ENCODE results near the gene ZBTB46.
"Not testable (repeated sequence)": the region's sequence is repeated elsewhere in the genome, so short reads cannot be mapped to it uniquely, and the experiment has no call there.

The ZBTB46 gene

DNA sequence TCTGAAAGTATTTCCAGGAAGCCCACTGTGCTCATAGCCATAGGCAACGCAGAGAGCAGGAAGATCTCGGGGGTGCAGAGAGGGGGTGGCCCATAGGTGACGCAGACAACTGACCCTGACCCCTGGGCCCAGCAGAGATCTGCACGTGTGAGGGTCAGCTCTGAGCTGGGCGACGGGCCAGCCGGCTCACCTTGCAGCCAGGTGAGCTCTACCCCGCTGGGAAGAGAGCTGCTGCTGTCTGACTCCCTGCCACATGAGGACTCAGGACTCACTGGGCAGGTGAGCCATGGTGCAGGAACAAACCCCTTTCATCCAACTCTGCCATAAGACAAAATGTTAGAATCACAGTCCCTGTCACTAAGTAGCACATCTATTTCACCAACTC lies 19.6 kb downstream of the ZBTB46 start:
- no peak for DNase-seq

DNA sequence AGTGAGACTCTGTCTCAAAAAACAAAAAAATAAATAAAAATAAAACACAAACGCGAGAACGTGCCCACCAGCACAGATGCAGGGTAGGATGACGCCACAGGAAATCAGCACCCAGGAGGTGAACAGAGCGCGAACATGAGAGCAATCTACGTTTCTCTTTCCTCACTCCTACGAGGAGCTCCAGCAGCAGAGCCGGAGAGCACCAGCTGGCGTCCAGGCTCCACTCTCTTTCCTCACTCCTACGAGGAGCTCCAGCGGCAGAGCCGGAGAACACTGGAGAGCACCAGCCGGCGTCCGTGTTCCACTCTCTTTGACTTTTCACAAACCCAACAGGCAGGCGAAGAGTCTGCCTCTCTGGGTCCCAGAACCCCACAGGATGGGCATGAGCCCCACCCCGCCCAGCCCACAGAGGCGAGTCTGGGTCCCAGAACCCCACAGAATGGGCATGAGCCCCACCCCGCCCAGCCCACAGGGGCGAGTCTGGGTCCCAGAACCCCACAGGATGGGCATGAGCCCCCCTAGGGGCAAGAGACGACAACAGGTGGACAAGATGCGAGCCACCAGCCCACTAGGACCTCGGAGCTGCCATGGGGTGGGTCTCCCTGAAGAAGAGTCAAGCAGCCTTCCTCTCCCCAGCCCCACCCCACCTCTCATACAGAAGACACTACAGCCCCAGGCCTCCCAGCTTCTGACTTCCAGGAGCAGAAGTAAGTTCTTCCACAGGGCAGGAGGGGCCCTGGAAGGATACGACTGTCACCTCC lies 20.2 kb downstream of the ZBTB46 start:
- no peak for DNase-seq

DNA sequence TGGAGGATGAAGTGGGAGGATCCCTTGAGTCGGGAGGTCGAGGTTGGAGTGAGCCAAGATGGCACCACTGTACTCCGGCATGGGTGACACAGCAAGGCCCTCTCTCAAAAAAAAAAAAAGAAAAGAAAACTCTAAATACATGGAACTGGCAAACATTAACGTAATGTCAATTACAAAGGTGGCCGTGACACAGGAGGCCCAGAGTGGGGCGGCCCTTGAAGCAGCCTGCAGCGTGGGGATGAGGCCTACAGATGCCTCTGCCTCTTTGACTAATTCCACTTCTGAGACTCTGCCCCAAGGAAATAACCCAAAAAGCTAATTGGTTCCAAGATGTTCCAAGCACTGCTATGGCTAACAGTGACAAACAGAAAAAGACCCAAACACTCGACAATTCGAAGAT lies 21.2 kb downstream of the ZBTB46 start:
- DNase-seq, result no peak

DNA sequence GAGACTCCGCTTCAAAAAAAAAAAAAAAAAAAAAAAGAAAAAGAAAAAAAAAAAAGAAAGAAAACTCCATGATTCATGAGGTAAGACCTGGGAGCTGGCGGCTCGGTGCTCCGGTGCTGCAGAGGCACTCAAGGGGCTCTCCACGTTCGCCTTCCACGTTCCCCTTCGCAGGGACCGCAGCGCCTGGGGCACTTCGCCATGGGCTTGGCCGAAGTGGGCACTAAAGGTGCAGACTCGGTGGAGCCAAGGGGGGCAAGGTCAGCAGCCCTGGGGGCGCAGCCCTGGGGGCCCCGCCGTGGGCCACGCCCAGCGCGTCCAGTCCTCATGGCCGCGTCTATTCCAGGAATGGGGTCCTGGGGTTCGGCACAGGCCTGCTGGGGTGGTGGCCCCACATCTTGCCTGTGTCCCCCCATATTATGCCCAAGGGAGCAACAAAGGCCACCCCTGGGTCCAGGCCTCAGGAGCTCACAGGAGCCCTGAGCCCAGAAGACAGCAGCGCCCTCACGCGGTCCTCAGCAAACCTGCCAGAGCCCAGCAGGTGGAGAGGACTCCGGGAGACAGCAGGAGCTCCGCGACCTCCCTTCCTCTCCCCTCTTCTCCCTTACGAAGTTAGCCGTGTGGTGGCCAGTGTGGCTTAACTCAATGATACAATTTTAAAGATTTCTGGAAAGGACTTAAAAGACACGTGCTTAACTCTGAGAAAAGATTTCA lies 21.9 kb downstream of the ZBTB46 start:
- DNase-seq, result no peak

DNA sequence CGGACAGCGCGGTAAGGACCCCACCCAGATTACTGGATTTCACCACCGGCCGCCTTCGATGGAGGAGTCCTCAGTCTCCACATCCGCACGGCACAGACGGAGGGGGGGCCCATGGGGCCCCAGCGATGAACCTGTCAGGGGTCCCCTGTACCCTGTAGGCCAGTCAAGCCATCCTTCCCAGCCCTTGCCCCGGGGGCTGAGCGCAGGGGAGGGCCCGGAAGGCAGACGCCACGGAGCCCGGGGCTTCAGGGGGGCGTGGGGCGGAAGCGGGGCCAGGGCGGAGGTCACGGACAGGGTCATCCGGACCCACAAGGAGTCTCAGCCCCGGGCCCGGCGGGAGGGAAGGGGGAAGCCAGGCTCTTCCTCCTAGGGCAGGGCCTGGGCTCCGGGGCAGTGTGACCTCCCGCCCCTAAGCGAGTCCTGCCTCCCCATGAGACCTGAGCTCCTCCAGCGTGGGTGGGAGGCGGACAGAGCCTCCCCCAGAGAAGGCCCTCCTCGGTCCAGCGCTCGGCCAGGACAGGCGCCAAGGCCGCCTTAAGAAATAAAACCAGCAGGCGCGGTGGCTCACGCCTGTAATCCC lies 22.8 kb downstream of the ZBTB46 start:
- DNase-seq, result no peak

DNA sequence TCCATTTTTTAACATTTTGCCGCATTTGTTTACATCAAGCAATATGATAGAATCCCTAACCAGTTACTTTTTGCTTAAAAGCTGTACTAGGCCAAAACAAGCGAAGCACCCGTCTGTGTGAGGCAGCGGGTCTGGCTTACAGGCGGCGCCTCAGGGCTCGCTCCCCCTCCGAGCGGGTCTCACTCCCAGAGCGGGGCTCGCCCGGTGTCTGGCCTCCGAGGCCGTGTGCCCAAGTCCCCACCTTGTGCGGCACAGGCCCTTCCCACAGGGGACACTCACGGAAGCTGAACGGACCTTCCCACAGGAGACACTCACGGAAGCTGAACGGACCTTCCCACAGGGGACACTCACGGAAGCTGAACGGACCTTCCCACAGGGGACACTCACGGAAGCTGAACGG lies 23.4 kb downstream of the ZBTB46 start:
- no peak for DNase-seq

DNA sequence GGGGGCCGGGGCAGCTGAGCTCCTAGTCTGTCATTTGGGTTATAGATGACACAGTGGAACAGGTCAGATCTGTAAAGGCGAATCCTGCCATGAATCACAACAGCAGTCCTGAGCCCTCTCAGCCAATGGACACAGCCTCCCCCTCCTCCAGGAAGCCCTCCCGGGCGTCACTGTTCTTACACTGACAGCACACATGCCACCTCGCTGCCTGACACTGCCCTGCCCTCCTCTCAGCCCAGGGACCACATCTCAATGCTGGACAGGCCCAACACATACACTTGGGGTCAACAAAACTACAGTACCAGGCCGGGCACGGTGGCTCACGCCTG lies 26.8 kb downstream of the ZBTB46 start:
- no peak for DNase-seq

DNA sequence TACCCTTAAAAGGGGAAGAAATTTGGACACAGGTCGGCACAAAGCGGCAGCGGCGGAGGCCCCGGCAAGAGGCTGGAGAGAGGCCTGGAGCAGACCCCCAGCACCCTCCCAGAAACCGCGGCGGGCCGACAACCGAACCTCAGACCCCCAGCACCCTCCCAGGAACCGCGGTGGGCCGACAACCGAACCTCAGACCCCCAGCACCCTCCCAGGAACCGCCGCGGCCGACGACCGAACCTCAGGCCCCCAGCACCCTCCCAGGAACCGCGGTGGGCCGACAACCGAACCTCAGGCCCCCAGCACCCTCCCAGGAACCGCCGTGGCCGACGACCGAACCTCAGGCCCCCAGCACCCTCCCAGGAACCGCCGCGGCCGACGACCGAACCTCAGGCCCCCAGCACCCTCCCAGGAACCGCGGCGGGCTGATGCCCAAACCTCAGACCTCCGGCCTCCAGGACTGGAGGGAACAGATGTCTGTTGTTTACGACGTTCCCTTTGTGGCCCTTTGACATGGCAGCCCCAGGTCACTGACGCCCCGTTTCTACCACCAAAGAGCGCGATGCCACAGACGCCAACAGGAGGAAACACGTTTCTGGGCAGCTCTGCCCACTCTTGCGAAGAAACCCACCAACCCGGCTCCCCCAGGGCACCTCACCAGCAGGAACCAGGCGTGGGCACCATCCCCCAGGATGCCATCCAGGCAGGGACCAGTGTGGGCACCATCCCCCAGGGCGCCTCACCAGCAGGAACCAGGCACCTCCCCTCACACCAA lies 28.4 kb downstream of the ZBTB46 start:
- DNase-seq, result no peak

DNA sequence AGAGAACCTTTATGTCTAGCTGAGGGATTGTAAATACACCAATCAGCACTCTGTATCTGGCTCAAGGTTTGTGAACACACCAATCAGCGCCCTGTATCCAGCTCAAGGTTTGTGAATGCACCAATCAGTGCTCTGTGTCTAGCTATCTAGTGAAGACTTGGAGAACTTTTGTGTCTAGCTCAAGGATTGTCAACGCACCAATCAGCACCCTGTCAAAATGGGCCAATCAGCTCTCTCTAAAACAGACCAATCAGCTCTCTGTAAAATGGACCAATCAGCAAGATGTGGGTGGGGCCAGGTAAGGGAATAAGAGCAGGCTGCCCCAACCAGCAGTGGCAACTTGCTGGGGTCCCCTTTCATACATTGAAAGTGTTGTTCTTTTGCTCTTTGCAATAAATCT lies 29.9 kb downstream of the ZBTB46 start:
- DNase-seq, result not testable (repeated sequence)

DNA sequence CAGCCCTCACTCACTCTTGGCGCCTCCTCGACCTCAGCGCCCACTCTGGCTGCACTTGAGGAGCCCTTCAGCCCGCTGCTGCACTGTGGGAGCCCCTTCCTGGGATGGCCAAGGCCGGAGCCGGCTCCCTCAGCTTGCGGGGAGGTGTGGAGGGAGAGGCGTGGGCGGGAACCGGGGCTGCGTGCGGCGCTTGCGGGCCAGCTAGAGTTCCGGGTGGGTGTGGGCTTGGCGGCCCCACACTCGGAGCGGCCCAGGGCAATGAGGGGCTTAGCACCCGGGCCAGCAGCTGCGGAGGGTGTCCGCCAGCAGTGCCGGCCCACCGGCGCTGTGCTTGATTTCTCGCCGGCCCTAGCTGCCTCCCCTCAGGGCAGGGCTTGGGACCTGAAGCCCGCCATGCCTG lies 30.7 kb downstream of the ZBTB46 start:
- not testable (repeated sequence) for DNase-seq

DNA sequence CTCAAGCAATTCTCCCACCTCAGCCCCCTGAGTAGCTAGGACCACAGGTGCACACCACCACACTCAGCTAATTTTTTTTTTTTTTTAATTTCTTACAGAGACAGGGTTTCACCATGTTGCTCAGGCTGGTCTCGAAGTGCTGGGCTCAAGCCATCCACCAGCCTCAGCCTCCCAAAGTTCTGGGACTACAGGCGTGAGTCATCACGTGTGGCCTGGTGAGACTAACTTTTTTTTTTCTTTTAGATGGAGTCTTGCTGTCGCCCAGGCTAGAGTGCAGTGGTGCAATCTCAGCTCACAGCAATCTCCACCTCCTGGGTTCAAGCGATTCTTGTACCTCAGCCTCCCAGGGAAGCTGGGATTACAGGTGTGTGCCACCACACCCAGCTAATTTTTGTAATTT lies 31.9 kb downstream of the ZBTB46 start:
- not testable (repeated sequence) for DNase-seq

DNA sequence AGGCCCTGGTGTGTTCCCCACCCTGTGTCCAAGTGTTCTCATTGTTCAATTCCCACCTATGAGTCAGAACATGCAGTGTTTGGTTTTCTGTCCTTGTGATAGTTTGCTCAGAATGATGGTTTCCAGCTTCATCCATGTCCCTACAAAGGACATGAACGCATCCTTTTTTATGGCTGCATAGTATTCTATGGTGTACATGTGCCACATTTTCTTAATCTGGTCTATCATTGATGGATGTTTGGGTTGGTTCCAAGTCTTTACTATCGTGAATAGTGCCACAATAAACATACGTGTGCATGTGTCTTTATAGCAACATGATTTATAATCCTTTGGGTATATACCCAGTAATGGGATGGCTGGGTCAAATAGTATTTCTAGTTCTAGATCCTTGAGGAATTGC lies 33.9 kb downstream of the ZBTB46 start:
- DNase-seq, result not testable (repeated sequence)

DNA sequence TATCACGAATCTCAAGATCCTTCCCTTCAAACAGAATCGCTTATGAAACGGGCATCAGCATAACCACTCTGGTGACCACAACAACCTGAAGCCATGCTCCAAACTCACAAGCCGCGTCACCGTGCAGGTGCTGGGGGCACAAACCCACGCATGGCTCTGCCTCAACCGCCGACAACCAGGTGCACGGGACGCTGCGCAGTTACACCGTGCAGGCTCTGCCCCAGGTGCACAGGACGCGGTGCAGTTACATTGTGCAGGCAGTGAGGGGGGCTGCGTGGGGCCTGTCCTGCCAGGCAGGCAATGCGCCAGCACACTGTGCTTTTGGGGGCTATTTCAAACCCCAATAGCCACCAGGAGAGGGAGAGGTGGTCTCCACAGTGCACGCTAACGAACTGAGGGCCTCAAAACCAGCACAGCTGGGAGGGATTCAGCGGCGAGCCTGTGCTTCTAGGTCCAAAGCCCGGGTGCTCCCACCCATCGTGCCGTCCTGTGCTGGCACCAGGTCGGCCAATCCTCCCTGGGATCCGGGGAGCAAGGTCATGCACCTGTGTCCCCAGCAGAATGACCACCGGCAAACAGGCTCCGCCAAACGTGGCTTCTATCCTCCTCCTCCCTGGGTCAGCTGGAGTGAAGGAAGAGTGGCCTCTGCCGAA lies 35.8 kb downstream of the ZBTB46 start:
- no peak for DNase-seq

DNA sequence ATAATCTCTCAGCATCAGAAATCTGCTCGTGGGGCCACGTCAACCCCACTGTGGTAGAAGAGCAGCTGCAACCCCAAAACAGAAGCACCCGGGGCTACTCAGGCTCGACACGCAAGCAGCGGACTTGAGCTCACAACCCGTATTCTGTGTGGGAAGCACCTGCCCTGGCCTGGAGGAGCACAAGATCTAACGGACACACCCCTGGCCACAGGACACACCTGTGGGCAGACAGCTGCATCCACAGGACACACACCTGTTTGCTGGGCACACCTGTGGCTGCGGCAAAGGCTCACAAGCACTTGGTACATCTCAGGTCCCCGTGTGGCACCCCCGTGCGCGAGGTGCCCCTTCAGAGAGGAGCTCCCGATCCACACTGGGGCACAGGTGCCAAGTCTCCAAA lies 36.5 kb downstream of the ZBTB46 start:
- DNase-seq, result no peak

DNA sequence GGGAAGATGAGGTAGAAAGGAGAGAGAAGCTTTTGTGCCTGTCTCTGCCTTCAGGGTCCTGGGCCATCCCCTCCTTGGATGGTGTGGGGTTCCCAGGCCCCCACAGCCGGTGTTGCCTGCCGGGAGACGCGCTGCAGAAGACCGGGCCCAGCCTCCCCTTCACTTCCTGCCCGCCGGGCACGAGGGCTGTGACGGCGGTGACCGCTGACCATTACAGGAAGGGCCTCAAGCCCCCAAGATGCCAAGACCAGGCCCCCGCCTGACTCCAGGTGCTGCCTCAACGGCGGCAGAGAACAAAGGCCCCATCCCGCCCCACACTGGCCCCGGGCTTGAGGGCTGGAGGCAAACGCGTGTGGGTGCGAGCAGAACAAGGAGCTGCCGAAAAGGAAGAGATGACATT lies 38.2 kb downstream of the ZBTB46 start:
- no peak for DNase-seq

DNA sequence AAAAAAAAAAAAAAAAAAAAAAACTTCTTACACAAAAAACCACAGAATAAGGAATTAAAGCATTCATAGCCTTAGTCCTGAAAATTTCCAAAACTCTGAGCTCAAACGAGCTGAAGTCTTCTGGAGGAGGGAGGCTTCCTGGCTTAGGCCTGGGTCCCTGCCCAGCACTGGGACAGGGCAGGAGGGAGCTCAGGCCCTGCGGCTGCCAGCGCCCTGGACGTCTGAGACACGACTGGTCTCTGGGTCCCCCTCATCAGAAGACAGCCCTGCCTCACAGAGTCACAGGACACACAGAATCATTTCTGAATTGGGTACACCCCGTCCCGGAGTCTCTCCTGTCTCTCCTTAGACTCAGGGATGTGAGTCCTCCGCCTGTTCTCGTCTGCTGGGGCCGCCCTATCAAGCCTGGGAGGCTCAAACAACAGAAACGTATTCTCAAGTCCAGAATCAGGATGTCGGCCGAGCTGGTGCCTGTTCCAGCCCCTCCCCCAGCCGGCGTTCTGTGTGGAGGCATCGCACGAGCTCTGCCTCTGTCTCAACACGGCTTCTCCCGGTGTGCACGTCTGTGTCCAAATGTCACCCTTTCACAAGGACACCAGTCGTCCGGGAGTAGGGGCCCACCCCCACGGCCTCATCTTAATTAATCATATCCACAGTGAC lies 39.4 kb downstream of the ZBTB46 start:
- DNase-seq, result no peak

DNA sequence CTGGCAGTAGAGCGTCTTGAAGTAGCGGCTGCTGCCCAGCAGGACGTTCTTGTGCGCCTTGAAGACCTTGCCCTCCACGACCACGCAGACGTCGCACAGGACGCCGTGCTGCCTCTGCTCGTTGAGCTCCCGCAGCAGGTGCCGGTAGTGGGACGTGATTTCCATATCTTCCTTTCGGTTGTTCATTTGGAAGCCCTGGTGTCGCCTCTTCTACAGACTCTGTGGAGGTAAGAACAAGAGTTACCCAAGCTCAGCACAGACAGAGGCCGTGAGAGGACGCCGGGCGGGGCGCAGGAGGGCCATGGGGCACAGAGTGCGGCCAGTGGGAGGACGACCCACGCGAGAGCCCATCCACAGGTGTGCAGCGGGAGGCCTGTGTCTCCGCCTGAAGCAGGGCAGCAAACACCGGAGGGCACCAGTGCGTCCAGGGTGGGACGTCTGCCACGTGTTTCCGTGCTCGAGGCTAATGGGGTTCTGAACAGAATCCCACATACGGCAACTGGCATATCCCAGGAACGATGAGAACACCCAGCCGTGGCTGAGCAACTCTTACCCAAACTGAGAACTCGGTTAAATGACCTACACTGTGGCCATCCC lies 40.4 kb downstream of the ZBTB46 start:
- DNase-seq, result no peak

DNA sequence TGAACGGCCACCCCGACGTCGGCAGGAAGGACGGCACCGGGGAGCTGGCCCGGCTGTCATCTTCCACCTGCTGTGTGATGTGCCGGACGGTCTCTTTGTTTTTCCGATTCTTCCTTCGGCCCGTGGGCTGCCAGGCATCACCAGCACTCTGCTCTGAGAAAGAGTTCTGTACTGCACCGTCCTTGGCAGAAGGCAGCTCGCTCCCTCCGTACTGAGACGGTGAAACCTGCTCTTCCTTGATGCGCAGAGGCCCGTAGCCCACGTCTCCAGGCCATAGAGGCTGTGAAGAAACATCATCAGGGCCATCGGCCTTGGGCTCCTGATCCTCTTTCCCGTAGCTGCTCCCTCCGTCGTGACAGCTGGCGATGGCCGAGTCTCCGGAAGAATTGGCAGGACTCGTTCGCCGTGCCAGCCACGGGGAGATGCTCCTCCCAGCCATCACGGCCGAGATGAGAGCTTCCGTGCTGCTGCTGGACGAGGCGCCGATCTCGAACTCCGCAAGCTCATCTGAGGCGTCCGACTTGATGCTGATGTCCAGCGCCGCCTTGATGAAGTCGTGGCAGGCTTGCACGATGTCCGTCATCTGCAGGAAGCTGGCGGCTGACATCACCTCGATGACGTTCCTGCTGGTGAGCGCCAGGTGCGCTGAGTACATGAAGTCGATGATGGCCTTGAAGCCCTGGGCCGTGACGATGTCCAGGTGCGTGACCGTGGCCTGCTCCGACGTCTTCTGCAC lies 41.1 kb downstream of the ZBTB46 start:
- no peak for DNase-seq

DNA sequence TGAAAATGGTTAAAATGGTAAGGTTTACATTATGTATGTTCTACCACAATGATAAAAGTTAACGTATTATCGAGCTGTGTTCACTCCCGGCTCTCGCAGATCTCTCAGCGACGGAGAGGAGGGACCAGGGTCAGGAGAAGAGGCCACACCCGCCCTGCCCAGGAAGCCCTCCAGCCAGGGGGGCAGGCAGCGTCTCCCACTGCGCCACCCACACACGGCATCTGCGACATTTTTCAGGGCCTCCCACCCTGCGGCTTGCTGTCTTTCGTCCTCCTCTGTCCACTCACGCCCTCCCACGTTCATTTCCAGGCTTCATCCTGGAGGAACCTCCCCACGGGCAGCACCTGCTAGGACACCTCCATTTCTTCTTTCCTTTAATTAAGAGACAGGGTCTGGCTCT lies 43.3 kb downstream of the ZBTB46 start:
- DNase-seq, result no peak

DNA sequence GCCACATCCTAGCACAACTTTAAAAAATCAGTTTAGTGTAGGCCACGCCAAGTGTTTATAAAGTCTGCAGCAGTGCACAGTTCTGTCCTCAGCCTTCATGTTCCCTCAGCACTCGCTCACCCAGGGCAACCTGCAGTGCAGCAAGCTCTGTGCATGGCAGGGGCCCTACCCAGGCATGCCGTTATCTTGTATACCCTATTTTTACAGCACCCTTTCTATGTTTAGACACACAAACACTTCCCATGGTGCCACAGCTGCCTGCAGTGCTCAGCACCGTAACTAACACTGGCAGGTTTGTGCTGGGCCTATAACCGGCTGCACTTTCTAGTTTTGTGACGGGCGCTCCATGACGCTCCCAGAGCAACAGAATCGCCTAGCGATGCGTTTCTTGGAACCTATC lies 43.8 kb downstream of the ZBTB46 start:
- DNase-seq, result no peak

DNA sequence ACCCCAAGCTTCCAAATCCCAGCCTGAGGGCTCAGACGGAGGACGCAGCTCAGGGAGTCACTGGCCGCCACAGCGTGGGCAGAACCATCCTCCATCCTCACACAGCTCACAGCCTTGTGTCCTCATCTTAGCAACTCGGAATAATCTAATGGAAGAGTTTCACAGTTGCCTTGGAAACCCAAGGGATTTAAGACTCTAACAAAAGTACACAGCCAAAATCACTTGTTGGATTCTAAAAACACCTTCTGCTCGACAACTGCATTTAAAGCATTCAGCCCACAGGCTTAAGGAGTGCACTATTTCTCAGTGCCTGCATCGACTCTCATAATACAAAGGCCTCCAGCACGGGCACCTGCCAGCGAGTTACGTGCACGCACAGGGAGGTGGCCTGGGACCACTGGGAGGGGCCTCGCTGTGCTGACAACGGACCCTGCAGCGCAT lies 45.4 kb downstream of the ZBTB46 start:
- no peak for DNase-seq
